DLD1 (cell line): Measurements from ENCODE around the gene HMCN2.

Experiments
- in situ Hi-C: cut with HindIII; loops from 2 replicates; pipeline ENCODE4 v1.10.0; 2017; ENCODE audit warnings: low sequenced_read_pairs

HMCN2 gene

DNA sequence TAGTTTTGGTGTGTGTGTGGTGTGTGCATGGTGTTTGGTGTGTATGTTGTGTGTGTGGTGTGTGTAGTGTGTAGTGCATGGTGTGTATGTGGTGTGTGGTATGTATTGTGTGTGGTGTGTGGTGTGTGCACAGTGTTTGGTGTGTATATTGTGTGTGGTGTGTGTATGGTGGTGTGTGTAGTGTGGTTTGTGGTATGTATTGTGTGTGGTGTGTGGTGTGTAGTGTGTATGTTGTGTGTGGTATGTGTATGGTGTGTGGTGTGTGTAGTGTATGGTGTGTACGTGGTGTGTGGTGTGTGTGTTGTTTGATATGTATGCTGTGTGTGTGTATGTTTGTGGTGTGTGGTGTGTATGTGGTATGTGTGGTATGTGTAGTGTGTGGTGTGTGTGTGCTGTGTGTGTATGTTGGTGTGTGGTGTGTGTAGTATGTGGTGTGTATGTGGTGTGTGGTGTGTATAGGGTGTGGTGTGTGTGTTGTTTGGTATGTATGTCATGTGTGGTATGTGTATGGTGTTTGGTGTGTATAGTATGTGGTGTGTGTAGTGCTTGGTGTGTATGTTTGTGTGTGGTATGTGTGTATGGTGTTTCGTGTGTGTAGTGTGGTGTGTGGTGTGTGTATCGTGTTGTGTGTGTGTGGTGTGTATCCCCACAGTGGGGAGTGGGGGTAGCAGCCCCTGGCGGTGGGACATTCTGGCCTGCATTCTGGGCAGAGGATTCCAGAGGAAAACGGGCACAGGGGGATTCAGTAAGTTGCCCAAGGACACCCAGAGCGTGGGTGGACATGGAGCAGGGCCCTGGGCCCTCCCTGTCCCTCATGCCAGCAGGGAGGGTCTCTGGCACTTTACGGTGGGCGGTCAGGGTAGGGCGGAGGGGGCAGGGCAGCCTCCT, 79.7 kb downstream of the HMCN2 start:
- in situ Hi-C loops = no loop called here

DNA sequence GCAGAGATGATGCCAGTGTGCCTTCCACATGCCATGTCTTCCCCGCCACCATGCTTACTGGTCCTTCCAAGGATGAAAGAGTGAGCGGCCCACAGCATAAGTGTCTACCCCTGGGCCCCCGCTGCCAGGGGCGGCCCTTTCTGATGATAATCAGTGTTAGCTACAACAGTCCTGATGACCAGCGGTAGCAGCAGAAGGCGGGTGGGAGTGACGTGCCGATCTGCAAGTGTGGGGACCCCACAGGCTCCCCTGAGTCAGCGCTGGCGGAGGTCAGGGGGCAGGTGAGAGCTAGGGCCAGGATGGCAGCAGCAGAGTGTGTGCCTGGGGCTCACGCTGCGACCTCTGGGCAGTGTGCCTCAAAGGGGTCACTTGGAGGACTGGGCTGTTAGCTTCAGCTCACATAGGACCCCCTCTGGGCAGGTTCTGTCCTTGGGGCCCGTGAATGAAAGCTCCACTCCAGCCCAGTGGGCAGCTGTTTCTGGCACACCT, 80.4 kb downstream of the HMCN2 start:
- in situ Hi-C loops = no loop called here

DNA sequence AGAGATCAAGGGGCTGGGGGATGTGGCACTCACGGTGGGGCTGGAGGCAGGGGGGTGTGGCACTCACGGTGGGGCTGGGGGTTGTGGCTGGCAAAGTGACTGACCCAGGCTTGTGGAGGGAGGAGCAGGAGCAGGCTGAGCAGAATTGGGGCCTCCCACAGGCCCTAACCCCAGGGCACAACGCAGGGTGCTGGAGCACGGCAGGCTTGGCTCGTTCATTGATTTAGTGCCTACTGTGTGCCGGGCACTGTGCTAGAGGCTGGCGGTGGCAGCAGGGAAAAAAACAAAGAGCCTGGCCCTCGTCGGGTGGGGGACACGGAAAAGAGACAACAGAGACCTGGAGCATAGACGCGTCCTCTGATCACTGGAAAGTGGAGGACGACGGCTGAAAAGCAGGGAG, 80.9 kb downstream of the HMCN2 start:
- in situ Hi-C loops = no loop called here

DNA sequence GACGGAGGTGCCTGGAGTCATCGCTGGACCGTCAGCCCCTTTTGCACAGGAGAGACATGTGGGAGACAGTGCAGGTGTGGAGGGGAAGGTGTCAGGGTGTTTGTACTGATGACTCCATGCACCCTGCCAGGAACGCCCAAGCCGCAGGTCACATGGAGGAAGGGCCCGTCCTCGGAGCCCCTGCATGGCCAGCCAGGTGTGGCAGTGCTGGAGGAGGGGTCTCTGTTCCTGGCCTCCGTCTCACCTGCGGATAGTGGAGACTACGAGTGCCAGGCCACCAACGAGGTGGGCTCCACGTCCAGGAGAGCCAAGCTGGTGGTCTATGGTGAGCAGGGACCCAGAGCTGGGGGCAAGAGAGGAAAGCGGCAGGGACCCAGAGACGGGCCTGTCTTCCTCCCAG, 81.5 kb downstream of the HMCN2 start:
- in situ Hi-C loops = no loop called here

DNA sequence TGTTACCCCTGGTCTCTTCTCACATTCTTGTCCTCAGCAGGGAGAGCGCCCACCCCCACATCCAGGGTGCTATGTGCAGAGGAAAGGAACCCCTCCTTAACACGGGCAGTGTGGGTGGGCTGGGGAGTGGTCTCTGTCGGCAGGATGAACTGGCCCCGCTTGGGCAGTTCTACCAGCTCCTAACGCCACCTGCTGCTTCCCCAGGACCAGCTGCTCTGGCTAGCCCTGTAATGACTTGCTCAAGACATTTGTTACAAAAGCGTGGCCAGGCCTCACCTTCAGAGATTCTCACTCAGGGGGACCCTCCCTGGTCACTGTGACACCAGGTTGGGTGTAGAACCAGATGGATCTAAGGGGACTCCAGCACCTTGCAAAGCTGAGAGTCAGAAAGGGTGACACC, 82.4 kb downstream of the HMCN2 start:
- in situ Hi-C loops = no loop called here

DNA sequence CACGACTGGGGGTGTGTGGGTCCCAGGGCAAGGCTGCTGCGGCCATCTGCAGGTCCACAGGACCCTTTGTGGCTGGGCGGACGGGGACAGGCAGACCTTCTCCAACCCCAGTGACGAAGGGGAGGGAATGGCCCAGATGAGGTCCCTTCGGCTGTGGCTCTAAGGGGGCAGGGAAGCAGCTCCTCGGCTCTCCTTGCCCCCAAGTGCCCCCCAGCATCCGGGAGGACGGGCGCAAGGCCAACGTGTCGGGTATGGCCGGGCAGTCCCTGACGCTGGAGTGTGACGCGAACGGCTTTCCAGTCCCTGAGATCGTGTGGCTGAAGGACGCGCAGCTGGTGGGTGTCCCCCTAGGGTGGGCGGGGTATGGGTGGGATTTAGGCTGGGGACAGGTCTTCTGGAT, 82.8 kb downstream of the HMCN2 start:
- in situ Hi-C loops = no loop called here

DNA sequence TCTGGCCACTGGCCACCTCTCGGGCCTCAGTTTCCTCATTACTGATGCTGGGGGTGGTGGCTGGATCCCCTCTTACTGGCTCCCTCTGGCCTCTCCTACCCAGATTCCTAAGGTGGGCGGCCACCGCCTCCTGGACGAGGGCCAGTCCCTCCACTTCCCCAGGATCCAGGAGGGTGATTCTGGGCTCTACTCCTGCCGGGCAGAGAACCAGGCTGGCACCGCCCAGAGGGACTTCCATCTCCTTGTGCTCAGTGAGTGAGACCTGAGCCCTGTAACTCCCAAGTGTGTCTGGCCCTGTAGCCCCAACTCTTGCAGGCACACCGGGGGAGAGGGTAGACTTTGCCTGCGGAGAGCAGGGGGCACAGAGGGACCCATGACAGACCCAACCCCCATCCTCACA, 83.3 kb downstream of the HMCN2 start:
- in situ Hi-C loops = no loop called here

DNA sequence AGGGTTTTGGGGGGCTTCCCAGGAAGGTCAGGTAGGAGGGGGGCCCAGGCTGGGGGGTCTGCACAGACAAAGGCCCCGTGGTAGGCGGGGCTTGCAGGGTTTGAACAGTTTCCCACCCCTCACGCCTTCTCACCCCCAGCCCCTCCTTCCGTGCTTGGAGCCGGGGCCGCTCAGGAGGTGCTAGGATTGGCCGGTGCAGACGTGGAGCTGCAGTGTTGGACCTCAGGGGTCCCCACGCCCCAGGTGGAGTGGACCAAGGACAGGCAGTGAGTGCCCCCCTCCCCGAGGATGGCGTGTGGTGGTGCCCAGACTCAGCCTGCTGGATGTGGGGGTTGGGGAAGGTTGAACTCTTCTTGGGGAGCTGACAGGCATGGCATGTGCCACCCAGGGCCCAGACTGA, 83.8 kb downstream of the HMCN2 start:
- in situ Hi-C loops = no loop called here

DNA sequence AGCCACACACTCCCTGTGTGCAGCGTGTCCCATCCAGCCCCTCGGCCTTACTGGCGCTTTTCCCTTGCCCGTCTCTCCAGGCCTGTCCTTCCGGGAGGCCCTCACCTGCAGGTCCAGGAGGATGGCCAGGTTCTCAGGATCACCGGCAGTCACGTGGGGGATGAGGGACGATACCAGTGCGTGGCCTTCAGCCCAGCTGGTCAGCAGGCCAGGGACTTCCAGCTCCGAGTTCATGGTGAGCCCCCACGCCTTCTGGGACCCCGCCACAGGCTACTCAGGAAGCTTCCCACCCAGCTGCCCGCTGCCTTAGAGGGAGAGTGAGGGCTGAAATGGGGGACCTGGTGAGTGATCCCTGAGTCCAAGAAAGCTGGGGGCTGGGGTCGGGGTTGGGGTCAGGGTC, 85.8 kb downstream of the HMCN2 start:
- in situ Hi-C loops = no loop called here

DNA sequence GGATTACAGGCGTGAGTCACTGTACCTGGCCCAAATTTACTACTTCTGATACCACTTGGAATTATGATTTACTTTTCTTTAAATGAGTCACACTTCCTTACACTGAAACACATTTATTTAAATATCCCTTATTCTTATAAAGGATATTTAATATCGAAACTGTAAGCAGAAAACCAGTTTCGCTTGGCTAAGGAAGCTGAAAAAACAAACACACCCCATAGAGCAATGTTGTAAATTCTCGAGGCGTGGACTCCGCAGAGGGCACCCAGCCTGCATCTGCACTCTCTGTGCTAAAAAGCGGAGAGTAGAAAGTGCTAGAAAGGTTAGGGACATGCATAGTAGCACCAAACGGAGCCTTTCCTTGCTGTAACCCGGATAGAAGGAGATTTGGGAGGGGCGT, 86.5 kb downstream of the HMCN2 start:
- in situ Hi-C loops = no loop called here

DNA sequence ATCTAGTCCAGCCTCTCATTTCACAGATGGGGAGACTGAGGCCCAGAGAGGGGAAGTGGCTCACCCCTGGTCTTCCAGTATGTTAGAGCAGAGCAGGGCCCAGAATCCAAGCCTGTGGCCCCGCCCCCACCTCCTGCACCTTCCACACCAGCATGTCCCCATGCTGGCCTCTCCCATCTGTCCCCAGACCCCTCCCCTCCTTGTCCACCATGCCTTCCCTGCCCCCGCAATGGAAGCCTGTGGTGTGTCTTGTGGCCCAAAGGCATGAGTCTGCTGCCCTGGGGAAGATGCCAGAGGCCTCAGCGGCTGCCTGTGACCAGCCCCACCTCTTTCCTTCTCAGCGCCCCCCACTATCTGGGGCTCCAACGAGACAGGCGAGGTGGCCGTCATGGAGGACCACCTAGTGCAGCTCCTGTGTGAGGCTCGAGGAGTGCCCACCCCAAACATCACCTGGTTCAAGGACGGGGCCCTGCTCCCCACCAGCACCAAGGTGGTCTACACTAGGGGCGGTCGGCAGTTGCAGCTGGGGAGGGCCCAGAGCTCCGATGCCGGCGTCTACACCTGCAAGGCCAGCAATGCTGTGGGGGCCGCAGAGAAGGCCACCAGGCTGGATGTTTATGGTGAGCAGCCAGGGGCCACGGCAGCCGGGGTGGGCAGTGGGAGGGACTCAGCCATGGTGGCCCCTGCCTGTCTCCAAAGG, 87.2 kb downstream of the HMCN2 start:
- in situ Hi-C loops = no loop called here

DNA sequence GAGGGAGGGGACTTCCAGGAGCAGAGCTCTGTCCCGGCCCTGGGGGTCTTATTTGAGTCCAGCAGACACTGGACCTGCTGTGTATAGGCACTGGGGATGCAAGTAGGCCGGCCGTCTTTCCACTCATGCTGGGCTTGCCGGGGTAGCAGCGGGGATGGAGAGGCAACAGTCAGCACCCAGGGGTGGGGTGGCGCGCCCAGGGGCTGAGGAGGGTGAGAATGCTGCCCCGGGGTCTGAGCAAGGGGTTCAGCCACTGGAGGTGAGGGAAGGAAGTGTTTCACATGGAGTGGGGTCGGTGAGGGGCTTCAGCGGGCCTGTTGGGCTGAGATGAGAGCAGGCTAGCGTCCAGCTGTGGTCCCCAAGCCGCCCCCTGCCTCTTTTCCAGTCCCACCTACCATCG, 88.8 kb downstream of the HMCN2 start:
- in situ Hi-C loops = no loop called here

DNA sequence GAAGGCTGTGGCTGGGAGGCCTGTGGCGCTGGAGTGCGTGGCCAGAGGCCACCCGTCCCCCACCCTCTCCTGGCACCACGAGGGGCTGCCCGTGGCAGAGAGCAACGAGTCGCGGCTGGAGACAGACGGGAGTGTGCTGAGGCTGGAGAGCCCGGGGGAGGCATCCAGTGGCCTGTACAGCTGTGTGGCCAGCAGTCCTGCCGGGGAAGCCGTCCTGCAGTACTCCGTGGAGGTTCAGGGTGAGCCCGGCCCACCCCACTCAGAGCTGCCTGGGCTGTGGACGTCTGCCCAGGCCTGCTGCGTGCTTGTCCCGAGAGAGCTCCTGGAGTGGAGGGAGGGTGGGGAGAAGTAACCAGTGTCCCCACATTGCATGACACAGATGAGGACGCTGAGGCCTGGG, 89.2 kb downstream of the HMCN2 start:
- in situ Hi-C loops = no loop called here

DNA sequence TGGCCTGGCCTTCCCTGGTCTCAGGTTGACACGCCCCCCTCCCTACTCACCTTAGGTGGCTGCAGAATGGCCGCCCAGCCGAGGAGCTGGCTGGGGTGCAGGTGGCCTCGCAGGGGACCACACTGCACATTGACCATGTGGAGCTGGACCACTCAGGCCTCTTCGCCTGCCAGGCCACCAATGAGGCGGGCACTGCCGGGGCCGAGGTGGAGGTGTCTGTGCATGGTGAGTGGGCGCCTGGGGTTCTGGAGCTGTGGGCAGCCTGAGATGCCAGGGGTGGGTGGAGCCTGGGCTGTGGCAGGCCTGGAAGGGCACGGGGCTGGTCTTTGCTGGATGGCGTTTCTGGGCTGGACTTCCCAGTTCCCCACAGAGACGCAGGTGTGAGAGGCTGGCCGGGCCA, 90.5 kb downstream of the HMCN2 start:
- in situ Hi-C loops = no loop called here

DNA sequence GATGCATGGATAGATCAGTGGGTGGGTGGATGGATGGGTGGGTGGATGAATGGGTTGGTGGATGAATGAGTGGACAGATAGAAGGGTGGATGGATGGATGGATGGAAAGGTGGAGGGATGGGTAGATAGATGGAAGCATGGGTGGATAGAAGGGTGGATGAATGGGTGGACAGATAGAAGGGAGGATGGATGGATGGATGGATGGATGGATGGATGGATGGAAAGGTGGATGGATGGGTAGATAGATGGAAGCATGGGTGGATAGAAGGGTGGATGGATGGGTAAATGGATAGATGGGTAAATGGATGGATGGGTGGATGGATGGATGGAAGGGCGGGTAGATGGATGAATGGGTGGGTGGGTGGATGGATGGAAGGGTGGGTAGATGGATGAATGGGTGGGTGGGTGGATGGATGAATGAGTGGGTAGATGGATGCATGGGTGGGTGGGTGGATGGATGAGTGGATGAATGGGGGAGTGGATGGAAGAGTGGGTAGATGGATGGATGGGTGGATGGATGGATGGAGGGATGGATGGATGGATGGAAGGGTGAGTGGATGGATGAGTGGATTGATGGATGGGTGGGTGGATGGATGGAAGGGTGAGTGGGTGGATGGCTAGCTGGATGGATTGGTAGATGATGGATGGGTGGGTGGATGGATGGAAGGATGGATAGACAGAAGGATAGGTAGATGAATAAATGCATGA, 91.5 kb downstream of the HMCN2 start:
- in situ Hi-C loops = no loop called here

DNA sequence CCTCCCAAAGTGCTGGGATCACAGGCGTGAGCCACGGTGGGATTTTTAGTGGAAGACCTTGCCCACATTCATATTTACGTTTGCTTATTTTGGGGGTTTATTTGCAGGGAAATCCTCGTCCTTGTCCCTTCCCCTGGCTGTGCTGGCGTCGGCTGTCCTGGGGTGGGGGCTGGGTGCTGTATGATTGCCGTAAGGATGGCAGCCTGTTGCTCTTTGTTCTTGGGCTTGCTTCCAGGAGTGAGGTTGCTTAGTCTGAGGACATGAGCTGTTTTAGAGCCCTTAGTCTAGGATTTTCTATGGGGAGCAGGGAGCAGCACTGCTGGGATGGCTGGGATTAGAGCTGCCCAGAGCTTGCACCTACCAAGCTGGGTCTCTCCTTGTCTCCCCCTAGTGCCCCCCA, 93.4 kb downstream of the HMCN2 start:
- in situ Hi-C loops = no loop called here

DNA sequence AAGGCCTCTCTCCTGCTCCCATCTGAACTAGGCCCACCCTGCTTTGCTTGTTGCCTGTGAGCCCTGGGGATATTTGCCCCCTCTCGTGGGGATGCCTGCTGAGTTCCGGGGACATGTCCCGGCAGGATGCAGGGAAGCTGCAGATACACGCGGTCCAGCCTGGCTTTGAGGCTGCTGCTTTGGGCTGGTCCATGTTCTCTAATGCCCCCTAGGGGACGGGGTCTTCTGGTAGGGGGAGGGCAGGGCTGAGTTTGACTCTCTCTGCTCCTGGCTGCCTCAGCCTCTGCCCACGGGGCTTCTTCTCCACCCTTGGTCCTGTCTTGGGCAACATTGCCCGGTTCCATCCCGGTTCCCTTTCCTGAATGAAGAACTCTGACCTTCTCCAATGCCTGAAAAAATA, 94.3 kb downstream of the HMCN2 start:
- in situ Hi-C loops = no loop called here

DNA sequence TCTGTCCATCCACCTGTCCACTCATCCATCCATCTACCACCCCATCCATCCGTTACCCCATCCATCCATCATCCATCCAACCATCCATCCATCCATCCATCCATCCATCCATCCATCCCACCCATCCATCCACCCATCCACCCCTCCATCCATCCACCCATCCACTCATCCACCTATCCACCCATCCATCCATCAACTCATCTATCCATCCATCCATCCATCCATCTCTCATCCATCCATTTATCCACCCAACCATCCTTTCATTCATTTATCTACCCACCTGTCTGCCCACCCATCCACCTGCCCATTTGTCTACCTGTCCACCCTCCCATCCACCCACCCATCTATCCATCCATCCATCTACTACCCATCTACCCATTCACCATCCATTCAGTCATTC, 95.1 kb downstream of the HMCN2 start:
- in situ Hi-C loops = no loop called here

DNA sequence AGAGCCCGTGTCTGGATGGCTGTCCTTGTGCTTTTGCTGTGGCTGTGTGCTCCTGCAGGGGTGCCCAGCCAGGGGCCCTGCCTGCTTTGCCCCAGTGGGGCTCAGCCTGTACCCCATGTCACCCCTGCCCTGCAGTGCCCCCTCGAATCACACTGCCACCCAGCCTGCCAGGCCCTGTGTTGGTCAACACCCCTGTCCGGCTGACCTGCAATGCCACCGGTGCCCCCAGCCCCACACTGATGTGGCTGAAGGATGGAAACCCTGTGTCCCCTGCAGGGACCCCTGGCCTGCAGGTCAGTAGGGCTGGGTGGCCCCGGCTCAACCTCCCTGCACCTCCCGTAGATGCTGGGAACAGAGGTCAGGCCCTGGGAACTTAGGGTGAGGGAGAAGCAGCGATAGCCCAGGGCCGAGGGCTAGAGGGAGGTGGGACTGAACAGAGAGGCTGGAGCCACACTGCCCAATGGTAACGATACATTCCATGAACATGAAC, 96.4 kb downstream of the HMCN2 start:
- in situ Hi-C loops = no loop called here

DNA sequence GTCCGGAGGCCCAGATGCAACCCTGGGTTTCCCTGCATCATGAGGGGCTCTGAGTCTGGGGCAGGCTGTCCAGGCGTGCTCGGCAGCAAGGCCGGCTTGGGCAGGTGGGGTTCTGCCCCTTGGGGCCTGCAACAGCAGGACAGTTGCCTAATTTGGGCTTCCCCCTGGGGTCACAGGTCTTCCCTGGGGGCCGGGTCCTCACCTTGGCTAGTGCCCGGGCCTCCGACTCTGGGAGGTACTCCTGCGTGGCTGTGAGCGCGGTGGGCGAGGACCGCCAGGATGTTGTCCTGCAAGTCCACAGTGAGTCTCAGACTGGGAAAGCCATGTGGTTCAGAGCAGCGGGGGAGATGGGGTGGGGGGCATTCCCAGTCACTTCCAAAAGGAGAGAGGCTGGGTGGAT, 97.1 kb downstream of the HMCN2 start:
- in situ Hi-C loops = no loop called here

DNA sequence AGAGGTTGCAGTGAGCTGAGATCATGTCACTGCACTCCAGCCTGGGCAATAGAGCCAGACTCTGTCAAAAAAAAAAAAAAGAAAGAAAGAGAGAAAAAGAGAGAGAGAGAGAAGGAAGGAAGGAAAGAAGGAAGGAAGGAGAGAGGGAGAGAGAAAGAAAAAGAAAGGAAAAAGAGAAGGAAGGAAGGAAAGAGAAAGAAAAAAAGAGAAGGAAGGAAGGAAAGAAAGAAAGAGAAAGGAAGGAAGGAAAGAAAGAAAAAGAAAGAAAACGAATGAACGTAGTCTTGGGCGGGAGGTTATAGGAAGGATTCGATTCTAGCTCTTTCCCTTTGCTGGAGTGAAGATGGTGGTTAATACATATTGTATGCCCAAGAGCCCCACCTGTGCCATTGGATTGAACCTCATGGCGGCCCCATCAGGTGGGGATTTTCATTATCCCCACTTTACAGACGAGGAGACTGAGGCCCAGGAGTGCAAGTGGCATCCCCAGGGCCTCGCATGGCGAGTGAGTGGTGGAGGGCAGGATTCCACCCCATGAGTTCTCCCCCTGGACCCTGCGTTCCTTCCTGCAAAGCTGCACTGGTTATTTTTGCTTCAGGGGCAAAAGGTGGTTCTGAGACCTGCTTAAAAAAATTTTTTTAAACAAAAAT, 98.3 kb downstream of the HMCN2 start:
- in situ Hi-C loops = no loop called here
